A673 (cell line): Measurements from ENCODE around the gene CSNK1A1L. TPM values are rescaled to one million over a fixed set of nuclear protein-coding genes. Genes with fewer than 3 reads are reported as not detected.

Experiments used
- Bru-seq: library from RNA; stranded (reverse); fragments of 400-500 nt; gene quantifications from one replicate; lab custom pipeline; 2021; lab: Mats Ljungman, UMichigan
- BruChase-seq, 2 experiments: library from RNA; stranded (reverse); fragments of 400-500 nt; gene quantifications; one replicate each; lab custom pipeline; 2021; lab: Mats Ljungman, UMichigan
- BruUV-seq: library from RNA; stranded (reverse); fragments of 400-500 nt; replicated peaks from 2 replicates; lab custom pipeline; 2021; lab: Mats Ljungman, UMichigan
- CTCF ChIA-PET: fragments of 300-600 bp; sonication (Branson Sonifier 250); formaldehyde crosslinking; loops from one replicate; lab custom pipeline; 2022; ENCODE audit warnings: antibody characterized with exemption; lab: Charles Lee
- POLR2A ChIA-PET: fragments of 300-600 bp; sonication (Branson Sonifier 250); formaldehyde crosslinking; loops from one replicate; lab custom pipeline; 2022; ENCODE audit warnings: antibody characterized with exemption; ENCODE audit not compliant: low non-redundant PET; lab: Charles Lee
- DNase-seq: peaks from one replicate; pipeline ENCODE4 v3.0.0-alpha.2; 2015; ENCODE audit warnings: low spot score
- H3K27ac ChIP-seq: fragments of 200-600 bp; sonication (generic); 2 replicates; pipeline ENCODE4 v1.5.1; 2016; ENCODE audit warnings: mixed run types, low read depth, mild to moderate bottlenecking, mixed read lengths, antibody characterized with exemption, low read length; ENCODE audit not compliant: poor library complexity, severe bottlenecking
- H3K27me3 ChIP-seq: fragments of 200-600 bp; sonication (generic); replicated peaks from 2 replicates; pipeline ENCODE4 v1.6.1; 2017; ENCODE audit warnings: mixed run types, low read depth, mild to moderate bottlenecking, mixed read lengths, antibody characterized with exemption, low read length; ENCODE audit not compliant: insufficient read depth, poor library complexity
- H3K36me3 ChIP-seq: fragments of 200-600 bp; sonication (generic); 2 replicates; pipeline ENCODE4 v1.6.1; 2016; ENCODE audit warnings: mixed run types, mild to moderate bottlenecking, mixed read lengths, antibody characterized with exemption, low read length; ENCODE audit not compliant: insufficient read depth, poor library complexity, severe bottlenecking
- H3K4me1 ChIP-seq: fragments of 200-600 bp; sonication (generic); 2 replicates; pipeline ENCODE4 v1.6.1; 2017; ENCODE audit warnings: mixed run types, mild to moderate bottlenecking, mixed read lengths, antibody characterized with exemption, low read length; ENCODE audit not compliant: insufficient read depth, poor library complexity, severe bottlenecking
- H3K4me3 ChIP-seq: fragments of 200-600 bp; sonication (generic); 2 replicates; pipeline ENCODE4 v1.5.1; 2016; ENCODE audit warnings: low read depth, mixed run types, mild to moderate bottlenecking, mixed read lengths, low read length; ENCODE audit not compliant: poor library complexity, severe bottlenecking
- H3K9me3 ChIP-seq: fragments of 200-600 bp; sonication (generic); 2 replicates; pipeline ENCODE4 v1.6.1; 2016; ENCODE audit warnings: mixed run types, low read depth, mild to moderate bottlenecking, mixed read lengths, antibody characterized with exemption, low read length; ENCODE audit not compliant: poor library complexity, severe bottlenecking
- EZH2 ChIP-seq: fragments of 200-600 bp; sonication (generic); IDR thresholded peaks from 2 replicates; pipeline ENCODE4 v1.6.1; 2017; ENCODE audit warnings: borderline replicate concordance, low read depth, mild to moderate bottlenecking, mixed read lengths, antibody characterized with exemption, low read length; ENCODE audit not compliant: poor library complexity, severe bottlenecking
- intact Hi-C: fragments of 100-400 bp; cut with micrococcal nuclease; formaldehyde crosslinking; loops from one replicate; pipeline ENCODE4 v1.10.0; 2022; ENCODE audit not compliant: unreplicated experiment
- long read RNA-seq: library from polyadenylated mRNA; stranded (forward); transcript quantifications from one replicate; pipeline ENCODE4 v2.0.0, GENCODE V29; 2022
- total RNA-seq: library from RNA; stranded (reverse); gene quantifications from 2 replicates; pipeline ENCODE4 v1.2.3, GENCODE V29; 2021
- TF ChIP-seq, protein P1 (sequence below): fragments of 300-800, 200-600 bp; sonication (generic); conservative IDR thresholded peaks from 2 replicates; pipeline ENCODE4 v1.5.1; 2017; ENCODE audit warnings: low read depth, mild to moderate bottlenecking, antibody characterized with exemption, low read length, moderate library complexity, mixed read lengths

The CSNK1A1L gene
- total RNA-seq, result not detected in 2 replicates
- not detected for Bru-seq, nascent RNA
- not detected for BruChase-seq, experiment 1, labeled RNA remaining after a 2-hour chase
- BruChase-seq, experiment 2, labeled RNA remaining after a 6-hour chase, result not detected
- long read RNA-seq, result 0 reads

DNA sequence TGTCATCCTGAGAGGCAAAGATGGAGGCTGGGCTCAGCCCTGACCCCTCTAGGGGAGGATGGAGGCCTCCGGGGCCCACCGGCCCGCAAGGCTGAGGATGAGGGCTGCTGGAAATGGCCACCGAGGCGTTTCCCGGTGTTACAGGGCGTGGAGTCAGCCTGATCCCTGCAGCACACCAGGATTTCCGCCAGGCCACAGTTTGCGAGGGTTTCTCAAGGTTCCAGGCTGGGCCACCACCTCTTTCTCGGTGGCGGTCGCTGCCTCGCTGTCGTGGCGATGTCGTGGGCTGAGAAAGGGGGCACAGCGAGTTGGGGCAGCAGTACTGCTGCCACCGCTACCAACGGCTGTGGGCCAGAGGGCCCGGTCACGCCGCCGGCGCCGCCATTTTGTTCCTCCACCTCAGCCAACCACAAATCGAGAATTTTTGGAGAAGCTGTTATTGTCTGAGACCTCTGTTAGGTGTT lies at the start of gene CSNK1A1L:
Gene CSNK1A1L, minus strand, starts transcription at position 414 of the 464 bp plus-strand sequence. Its CDS starts 408 bp downstream, at position 6.
- no peak for DNase-seq
- TF ChIP-seq, protein P1, sequence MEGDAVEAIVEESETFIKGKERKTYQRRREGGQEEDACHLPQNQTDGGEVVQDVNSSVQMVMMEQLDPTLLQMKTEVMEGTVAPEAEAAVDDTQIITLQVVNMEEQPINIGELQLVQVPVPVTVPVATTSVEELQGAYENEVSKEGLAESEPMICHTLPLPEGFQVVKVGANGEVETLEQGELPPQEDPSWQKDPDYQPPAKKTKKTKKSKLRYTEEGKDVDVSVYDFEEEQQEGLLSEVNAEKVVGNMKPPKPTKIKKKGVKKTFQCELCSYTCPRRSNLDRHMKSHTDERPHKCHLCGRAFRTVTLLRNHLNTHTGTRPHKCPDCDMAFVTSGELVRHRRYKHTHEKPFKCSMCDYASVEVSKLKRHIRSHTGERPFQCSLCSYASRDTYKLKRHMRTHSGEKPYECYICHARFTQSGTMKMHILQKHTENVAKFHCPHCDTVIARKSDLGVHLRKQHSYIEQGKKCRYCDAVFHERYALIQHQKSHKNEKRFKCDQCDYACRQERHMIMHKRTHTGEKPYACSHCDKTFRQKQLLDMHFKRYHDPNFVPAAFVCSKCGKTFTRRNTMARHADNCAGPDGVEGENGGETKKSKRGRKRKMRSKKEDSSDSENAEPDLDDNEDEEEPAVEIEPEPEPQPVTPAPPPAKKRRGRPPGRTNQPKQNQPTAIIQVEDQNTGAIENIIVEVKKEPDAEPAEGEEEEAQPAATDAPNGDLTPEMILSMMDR, result no peak
- TF ChIP-seq EZH2, result no peak
- no peak within 1 kb of the TSS for H3K27ac ChIP-seq
- no peaks in the 10 kb centered on the region for H3K27me3 ChIP-seq
- no peaks in the 10 kb centered on the region for H3K4me1 ChIP-seq
- no TSS peak for BruUV-seq
- ChIA-PET POLR2A (no interaction called here), CTCF (interaction anchor here (0.5 kb wide), 1 partner anchor 257 kb away, joined by 6 read pairs; no protein-coding TSS in a partner anchor)
- intact Hi-C loops, result loop anchor here (10.0 kb wide), 1 partner anchor 270 kb away; no protein-coding TSS in a partner anchor
- H3K36me3 ChIP-seq, result no peaks in the 10 kb centered on the region
- H3K4me3 ChIP-seq, result no peak within 1 kb of the TSS
- no peaks in the 10 kb centered on the region for H3K9me3 ChIP-seq

DNA sequence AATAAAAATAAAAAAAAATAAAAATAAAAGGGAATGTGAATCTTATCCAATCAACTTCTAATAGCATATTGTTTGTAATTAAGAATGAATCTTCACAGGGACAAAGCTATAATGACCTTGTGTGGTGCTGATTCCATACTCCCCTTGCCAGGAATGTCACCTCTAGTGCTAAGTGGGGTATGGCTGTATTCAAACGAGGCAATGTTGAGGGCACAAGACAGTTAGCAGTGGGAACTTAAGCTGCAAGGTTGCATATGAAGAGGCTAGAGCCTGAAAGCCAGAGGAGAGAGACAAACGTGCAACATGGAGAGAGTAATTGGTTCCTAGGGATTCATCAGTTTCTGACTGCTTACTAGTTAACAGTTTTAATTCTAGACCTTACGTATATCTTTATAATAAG lies 43.9 kb upstream of the CSNK1A1L start:
- CTCF ChIA-PET, result no interaction called here

DNA sequence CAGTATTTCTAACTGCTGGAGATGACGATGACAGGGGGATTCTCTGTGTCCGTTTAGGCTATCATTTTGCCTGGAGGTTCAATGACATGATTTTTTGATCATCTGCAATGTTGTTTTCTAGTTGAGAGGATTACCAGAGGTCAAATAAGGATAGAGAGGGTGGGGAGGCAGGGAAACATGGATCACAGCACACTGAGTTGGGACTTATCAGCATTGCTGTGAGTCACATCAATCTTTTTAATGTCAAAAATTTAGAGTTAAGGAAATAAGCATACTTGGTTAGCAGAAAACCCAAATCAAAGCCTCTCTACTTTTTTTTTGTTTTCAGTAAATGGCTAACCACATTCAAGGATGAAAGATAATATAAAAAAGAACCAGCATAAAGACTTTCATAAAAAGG lies 43.0 kb upstream of the CSNK1A1L start:
- Histone ChIP-seq H3K27me3 (no peaks in the 10 kb centered on the region), H3K27ac (no peak overlapping the region), H3K4me3 (no peak overlapping the region), H3K4me1 (no peaks in the 10 kb centered on the region), H3K36me3 (no peaks in the 10 kb centered on the region), H3K9me3 (no peaks in the 10 kb centered on the region)
- ChIA-PET CTCF (no interaction called here), POLR2A (no interaction called here)
- BruUV-seq, result no TSS peak
- TF ChIP-seq, protein P1, result no peak
- no peak for TF ChIP-seq EZH2
- intact Hi-C loops, result no loop called here
- no peak for DNase-seq

More for the DNA sequence above, 43.9 kb upstream of the CSNK1A1L start:
- H3K36me3 ChIP-seq, result no peaks in the 10 kb centered on the region
- no peaks in the 10 kb centered on the region for H3K27me3 ChIP-seq
- no peak for TF ChIP-seq EZH2
- TF ChIP-seq, protein P1, result no peak
- DNase-seq, result no peak
- no TSS peak for BruUV-seq
- no peak overlapping the region for H3K4me3 ChIP-seq
- POLR2A ChIA-PET, result no interaction called here
- H3K4me1 ChIP-seq, result no peaks in the 10 kb centered on the region
- H3K9me3 ChIP-seq, result no peaks in the 10 kb centered on the region
- intact Hi-C loops, result no loop called here
- no peak overlapping the region for H3K27ac ChIP-seq
